ENCODE results near the gene TMEM214.

- no peak for TF ChIP-seq CTCF (IDR thresholded peaks at IDR 0.05)
- TF ChIP-seq ZFX (IDR thresholded peaks at IDR 0.05; ENCODE audit: borderline replicate concordance), result no peak
These were observed 17.9 kb upstream of the TMEM214 start for GRCh38 chr2:27014771-27015433.

All from 22Rv1 (cell line).